ENCODE results near the gene ABCD2. TPM values are rescaled to one million over a fixed set of nuclear protein-coding genes. Genes with fewer than 3 reads are reported as not detected.

ABCD2 gene
- under 1 TPM in 3 of 4 donors, not detected in 1; 0.06 to 0.40 (median 0.27) TPM for polyA plus RNA-seq
- long read RNA-seq, donor 1, result 0 reads
- long read RNA-seq, donor 2, result 0 reads
- long read RNA-seq, donor 3, result 0 reads
- long read RNA-seq, donor 4, result 0 reads
- long read RNA-seq, donor 5, result 0 reads
- long read RNA-seq, donor 6, result 0 reads
- long read RNA-seq, donor 7, result 0 reads
- long read RNA-seq, donor 8, result 0 reads
- long read RNA-seq, donor 9, result 0 reads
- long read RNA-seq, donor 10, result 0 reads

- Histone ChIP-seq H3K27ac (ENCODE audit: low read depth in 1 of 3, low read length in 2 of 3) (peak within 1 kb of the TSS; percentile 5 to 74 (median 55)), H3K4me1 (ENCODE audit: control insufficient read depth in 3 of 3, insufficient read depth in 2 of 3, low read depth in 1 of 3, low read length in 2 of 3) (no peaks in the 10 kb centered on the region), H3K9me3 (ENCODE audit: control insufficient read depth in 2 of 2, insufficient read depth in 1 of 2, low read depth in 1 of 2, low read length in 1 of 2) (no peaks in the 10 kb centered on the region), H3K27me3 (ENCODE audit: control insufficient read depth in 3 of 3, insufficient read depth in 3 of 3, low read length in 3 of 3) (peaks cover 0 to 7% (median 0%) of the 10 kb centered on the region in 3 donors), H3K36me3 (ENCODE audit: control insufficient read depth in 3 of 3, insufficient read depth in 2 of 3, low read depth in 1 of 3, low read length in 3 of 3) (no peaks in the 10 kb centered on the region), H3K4me3 (ENCODE audit: low read depth in 1 of 3, low read length in 3 of 3) (peak within 1 kb of the TSS; percentile 38 to 59 (median 42))
- 0 to 3% (median 1%) methylated on average over 20 of the region's 20 CpGs for WGBS, 3 donors
- DNase-seq (peak; percentile 43 to 62), FAIRE-seq (no peak)
These were observed at the start of gene ABCD2 for GRCh38 chr12:39619660-39620433. Gene ABCD2 (minus strand): TSS chr12:39619803. CDS start chr12:39619615, 188 bp downstream.

GRCh38 chr12:39660101-39660500 is 40.5 kb upstream of the ABCD2 start:
- Histone ChIP-seq H3K27me3 (ENCODE audit: control insufficient read depth in 3 of 3, insufficient read depth in 3 of 3, low read length in 3 of 3) (no peaks in the 10 kb centered on the region), H3K36me3 (ENCODE audit: control insufficient read depth in 3 of 3, insufficient read depth in 2 of 3, low read depth in 1 of 3, low read length in 3 of 3) (no peaks in the 10 kb centered on the region), H3K4me1 (ENCODE audit: control insufficient read depth in 3 of 3, insufficient read depth in 2 of 3, low read depth in 1 of 3, low read length in 2 of 3) (no peaks in the 10 kb centered on the region), H3K4me3 (ENCODE audit: low read depth in 1 of 3, low read length in 3 of 3) (no peak overlapping the region), H3K9me3 (ENCODE audit: control insufficient read depth in 2 of 2, insufficient read depth in 1 of 2, low read depth in 1 of 2, low read length in 1 of 2) (no peaks in the 10 kb centered on the region), H3K27ac (ENCODE audit: low read depth in 1 of 3, low read length in 2 of 3) (no peak overlapping the region)
- FAIRE-seq (no peak), DNase-seq (no peak)
- 93 to 98% (median 93%) methylated on average over 2 of the region's 2 CpGs for WGBS, 3 donors

DNA sequence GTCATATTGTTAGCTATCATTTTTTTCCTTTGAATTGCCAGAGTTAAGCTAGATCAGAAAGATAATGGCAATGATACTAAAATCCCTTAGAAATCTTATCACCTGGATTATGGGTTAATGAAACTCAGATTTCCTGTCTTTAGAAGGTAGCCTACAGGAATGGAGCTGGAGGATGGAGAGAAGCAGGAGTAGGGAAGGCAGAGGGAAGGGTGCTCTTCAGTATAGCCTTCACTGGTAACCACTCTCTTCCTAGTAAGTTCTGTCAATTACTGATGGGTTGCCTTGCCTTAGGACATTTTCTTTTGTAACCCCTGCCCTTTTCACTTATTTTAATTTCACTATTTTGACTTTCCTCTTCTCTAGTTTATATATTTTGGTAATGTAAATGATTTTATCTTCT is 27.8 kb upstream of the ABCD2 start:
- Histone ChIP-seq H3K4me3 (ENCODE audit: low read depth in 1 of 3, low read length in 3 of 3) (no peak overlapping the region), H3K27me3 (ENCODE audit: control insufficient read depth in 3 of 3, insufficient read depth in 3 of 3, low read length in 3 of 3) (no peaks in the 10 kb centered on the region), H3K9me3 (ENCODE audit: control insufficient read depth in 2 of 2, insufficient read depth in 1 of 2, low read depth in 1 of 2, low read length in 1 of 2) (no peaks in the 10 kb centered on the region), H3K27ac (ENCODE audit: low read depth in 1 of 3, low read length in 2 of 3) (no peak overlapping the region), H3K36me3 (ENCODE audit: control insufficient read depth in 3 of 3, insufficient read depth in 2 of 3, low read depth in 1 of 3, low read length in 3 of 3) (no peaks in the 10 kb centered on the region), H3K4me1 (ENCODE audit: control insufficient read depth in 3 of 3, insufficient read depth in 2 of 3, low read depth in 1 of 3, low read length in 2 of 3) (no peaks in the 10 kb centered on the region)
- DNase-seq (no peak), FAIRE-seq (no peak)

DNA sequence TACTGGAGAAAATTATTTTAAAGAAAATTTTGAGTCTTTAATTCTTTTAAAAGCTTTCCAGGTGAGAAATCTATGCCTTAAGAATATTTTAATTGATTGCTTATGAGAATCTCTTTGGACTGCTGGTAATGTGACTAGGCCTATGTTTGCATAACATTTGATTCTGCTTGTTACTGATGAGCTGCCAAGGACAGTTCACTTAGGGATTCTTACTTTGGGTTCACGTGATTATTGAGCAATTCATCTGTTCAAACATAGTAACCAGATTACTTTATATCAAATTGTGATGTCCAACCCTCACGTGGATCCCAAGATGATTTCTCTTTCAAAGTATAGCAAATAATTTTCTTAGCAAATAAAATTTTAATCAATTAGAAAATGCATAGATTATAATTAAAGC is 27.4 kb upstream of the ABCD2 start:
- 45 to 62% (median 55%) methylated on average over 2 of the region's 2 CpGs for WGBS, 3 donors
- no peaks in the 10 kb centered on the region for H3K27me3 ChIP-seq (ENCODE audit: control insufficient read depth in 3 of 3, insufficient read depth in 3 of 3, low read length in 3 of 3)
- no peak for DNase-seq
- H3K9me3 ChIP-seq (ENCODE audit: control insufficient read depth in 2 of 2, insufficient read depth in 1 of 2, low read depth in 1 of 2, low read length in 1 of 2), result no peaks in the 10 kb centered on the region
- H3K4me3 ChIP-seq (ENCODE audit: low read depth in 1 of 3, low read length in 3 of 3), result no peak overlapping the region
- no peak overlapping the region for H3K27ac ChIP-seq (ENCODE audit: low read depth in 1 of 3, low read length in 2 of 3)
- no peaks in the 10 kb centered on the region for H3K4me1 ChIP-seq (ENCODE audit: control insufficient read depth in 3 of 3, insufficient read depth in 2 of 3, low read depth in 1 of 3, low read length in 2 of 3)
- peak; percentile 47 for FAIRE-seq
- no peaks in the 10 kb centered on the region for H3K36me3 ChIP-seq (ENCODE audit: control insufficient read depth in 3 of 3, insufficient read depth in 2 of 3, low read depth in 1 of 3, low read length in 3 of 3)

DNA sequence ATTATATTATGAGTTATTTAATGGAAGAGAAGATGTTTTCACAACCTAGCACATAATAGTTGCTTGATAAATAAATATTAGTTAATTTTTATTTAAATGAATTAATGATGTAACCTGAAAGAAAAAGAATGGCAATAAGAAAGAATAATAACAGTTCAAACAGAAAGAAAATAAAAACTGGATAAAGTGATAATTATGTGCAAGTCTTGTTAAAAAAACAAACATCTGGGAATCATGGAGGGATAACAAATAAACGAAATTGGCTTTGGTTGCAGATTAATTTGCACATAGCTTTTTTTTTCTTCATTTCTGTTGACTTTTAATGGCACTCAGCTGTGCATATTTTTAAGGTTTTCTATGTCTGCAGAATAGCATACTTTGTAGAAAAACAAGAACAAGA is 23.4 kb upstream of the ABCD2 start:
- Histone ChIP-seq H3K27me3 (ENCODE audit: control insufficient read depth in 3 of 3, insufficient read depth in 3 of 3, low read length in 3 of 3) (no peaks in the 10 kb centered on the region), H3K27ac (ENCODE audit: low read depth in 1 of 3, low read length in 2 of 3) (no peak overlapping the region), H3K36me3 (ENCODE audit: control insufficient read depth in 3 of 3, insufficient read depth in 2 of 3, low read depth in 1 of 3, low read length in 3 of 3) (no peaks in the 10 kb centered on the region), H3K9me3 (ENCODE audit: control insufficient read depth in 2 of 2, insufficient read depth in 1 of 2, low read depth in 1 of 2, low read length in 1 of 2) (no peaks in the 10 kb centered on the region), H3K4me3 (ENCODE audit: low read depth in 1 of 3, low read length in 3 of 3) (no peak overlapping the region), H3K4me1 (ENCODE audit: control insufficient read depth in 3 of 3, insufficient read depth in 2 of 3, low read depth in 1 of 3, low read length in 2 of 3) (no peaks in the 10 kb centered on the region)
- no peak for DNase-seq
- no peak for FAIRE-seq
- WGBS, 3 donors, result 43 to 65% (median 47%) methylated on average over 1 of the region's 1 CpG

GRCh38 chr12:39638840-39639239 is 19.2 kb upstream of the ABCD2 start:
- DNase-seq (no peak), FAIRE-seq (no peak)
- H3K36me3 ChIP-seq (ENCODE audit: control insufficient read depth in 3 of 3, insufficient read depth in 2 of 3, low read depth in 1 of 3, low read length in 3 of 3), result no peaks in the 10 kb centered on the region

DNA sequence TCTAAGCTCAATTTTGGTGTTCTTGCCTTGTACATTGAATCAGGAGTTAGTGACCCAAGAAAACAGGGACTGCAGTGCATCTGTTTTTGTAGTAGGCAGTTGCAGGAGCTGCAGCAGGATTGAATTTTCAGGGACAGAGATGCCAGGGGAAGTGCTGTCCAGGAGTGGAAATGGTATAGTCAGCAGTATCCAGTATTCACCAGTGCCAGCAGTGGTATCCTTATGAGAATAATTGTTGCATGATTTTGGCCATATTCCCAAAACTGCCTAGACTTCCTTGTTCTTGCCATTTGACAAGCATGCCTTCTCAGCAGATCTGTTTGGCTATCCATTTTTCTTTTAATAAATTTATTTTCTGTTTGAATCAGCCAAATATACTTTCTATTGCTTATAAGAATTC is 18.6 kb upstream of the ABCD2 start:
- Histone ChIP-seq H3K27me3 (ENCODE audit: control insufficient read depth in 3 of 3, insufficient read depth in 3 of 3, low read length in 3 of 3) (no peaks in the 10 kb centered on the region), H3K27ac (ENCODE audit: low read depth in 1 of 3, low read length in 2 of 3) (no peak overlapping the region), H3K9me3 (ENCODE audit: control insufficient read depth in 2 of 2, insufficient read depth in 1 of 2, low read depth in 1 of 2, low read length in 1 of 2) (no peaks in the 10 kb centered on the region), H3K4me1 (ENCODE audit: control insufficient read depth in 3 of 3, insufficient read depth in 2 of 3, low read depth in 1 of 3, low read length in 2 of 3) (no peaks in the 10 kb centered on the region), H3K36me3 (ENCODE audit: control insufficient read depth in 3 of 3, insufficient read depth in 2 of 3, low read depth in 1 of 3, low read length in 3 of 3) (no peaks in the 10 kb centered on the region), H3K4me3 (ENCODE audit: low read depth in 1 of 3, low read length in 3 of 3) (no peak overlapping the region)
- FAIRE-seq (no peak), DNase-seq (no peak)

More at GRCh38 chr12:39638840-39639239, 19.2 kb upstream of the ABCD2 start:
- Histone ChIP-seq H3K9me3 (ENCODE audit: control insufficient read depth in 2 of 2, insufficient read depth in 1 of 2, low read depth in 1 of 2, low read length in 1 of 2) (no peaks in the 10 kb centered on the region), H3K4me1 (ENCODE audit: control insufficient read depth in 3 of 3, insufficient read depth in 2 of 3, low read depth in 1 of 3, low read length in 2 of 3) (no peaks in the 10 kb centered on the region), H3K27me3 (ENCODE audit: control insufficient read depth in 3 of 3, insufficient read depth in 3 of 3, low read length in 3 of 3) (no peaks in the 10 kb centered on the region), H3K27ac (ENCODE audit: low read depth in 1 of 3, low read length in 2 of 3) (no peak overlapping the region), H3K4me3 (ENCODE audit: low read depth in 1 of 3, low read length in 3 of 3) (no peak overlapping the region)
- 81 to 88% (median 82%) methylated on average over 2 of the region's 2 CpGs for WGBS, 3 donors

GRCh38 chr12:39632670-39633069 is 13.1 kb upstream of the ABCD2 start:
- H3K27me3 ChIP-seq (ENCODE audit: control insufficient read depth in 3 of 3, insufficient read depth in 3 of 3, low read length in 3 of 3), result no peaks in the 10 kb centered on the region
- H3K36me3 ChIP-seq (ENCODE audit: control insufficient read depth in 3 of 3, insufficient read depth in 2 of 3, low read depth in 1 of 3, low read length in 3 of 3), result no peaks in the 10 kb centered on the region
- no peak overlapping the region for H3K4me3 ChIP-seq (ENCODE audit: low read depth in 1 of 3, low read length in 3 of 3)
- H3K4me1 ChIP-seq (ENCODE audit: control insufficient read depth in 3 of 3, insufficient read depth in 2 of 3, low read depth in 1 of 3, low read length in 2 of 3), result no peaks in the 10 kb centered on the region
- FAIRE-seq (no peak), DNase-seq (no peak)
- H3K9me3 ChIP-seq (ENCODE audit: control insufficient read depth in 2 of 2, insufficient read depth in 1 of 2, low read depth in 1 of 2, low read length in 1 of 2), result no peaks in the 10 kb centered on the region
- H3K27ac ChIP-seq (ENCODE audit: low read depth in 1 of 3, low read length in 2 of 3), result no peak overlapping the region
